ENCODE results near the gene SNX3.

The SNX3 gene

GRCh38 chr6:108195209-108195608 is 65.6 kb downstream of the SNX3 start:
- Histone ChIP-seq H3K79me1 (ENCODE audit: low read length) (no peaks in the 10 kb centered on the region), H4K91ac (ENCODE audit: low read depth, low read length) (no peak overlapping the region), H2AFZ (ENCODE audit: insufficient read depth, low read length, poor library complexity) (no peak overlapping the region), H3K27ac (ENCODE audit: low read depth, low read length) (no peak overlapping the region), H2AK5ac (ENCODE audit: low read length) (no peak overlapping the region), H2BK5ac (ENCODE audit: low read depth, low read length, poor library complexity) (no peak overlapping the region), H3K23ac (ENCODE audit: low read length) (no peak overlapping the region), H2BK120ac (ENCODE audit: insufficient read depth, low read length, poor library complexity) (no peak overlapping the region), H4K12ac (ENCODE audit: low read depth, low read length) (no peak overlapping the region), H3K4ac (ENCODE audit: low read depth, low read length) (no peak overlapping the region), H3K4me2 (ENCODE audit: low read length) (no peak overlapping the region), H3K4me3 (ENCODE audit: low read depth, low read length) (no peak overlapping the region), H3K27me3 (ENCODE audit: insufficient read depth, low read length) (no peaks in the 10 kb centered on the region), H3K9me3 (ENCODE audit: insufficient read depth, low read depth, low read length) (peaks cover 1% of the 10 kb centered on the region), H3K36me3 (ENCODE audit: control insufficient read depth in 1 of 2, insufficient read depth in 2 of 2, low read length in 2 of 2) (no peaks in the 10 kb centered on the region), H3K18ac (ENCODE audit: low read length) (no peak overlapping the region), H3K79me2 (ENCODE audit: control insufficient read depth, insufficient read depth, low read length, poor library complexity) (no peaks in the 10 kb centered on the region), H3K9ac (ENCODE audit: low read length) (no peak overlapping the region), H2BK12ac (ENCODE audit: low read length) (no peak overlapping the region), H3K14ac (ENCODE audit: low read length) (no peak overlapping the region), H3K4me1 (ENCODE audit: control insufficient read depth in 1 of 2, insufficient read depth in 2 of 2, low read length in 2 of 2) (no peaks in the 10 kb centered on the region), H4K8ac (ENCODE audit: low read depth, low read length) (no peak overlapping the region)
- DNase-seq, result no peak
- WGBS (ENCODE audit: extremely low coverage, insufficient coverage, insufficient read length), result no CpG with 5 or more reads among the region's 3 CpGs

GRCh38 chr6:108194503-108194902 is 66.3 kb downstream of the SNX3 start:
- no peak overlapping the region for H2AK5ac ChIP-seq (ENCODE audit: low read length)
- H3K23ac ChIP-seq (ENCODE audit: low read length), result no peak overlapping the region
- H3K36me3 ChIP-seq (ENCODE audit: control insufficient read depth in 1 of 2, insufficient read depth in 2 of 2, low read length in 2 of 2), result no peaks in the 10 kb centered on the region

GRCh38 chr6:108193835-108194234 is 67.0 kb downstream of the SNX3 start:
- no peaks in the 10 kb centered on the region for H3K27me3 ChIP-seq (ENCODE audit: insufficient read depth, low read length)
- WGBS (ENCODE audit: extremely low coverage, insufficient coverage, insufficient read length), result no CpG with 5 or more reads among the region's 1 CpG
- H4K91ac ChIP-seq (ENCODE audit: low read depth, low read length), result no peak overlapping the region

More at GRCh38 chr6:108194503-108194902, 66.3 kb downstream of the SNX3 start:
- Histone ChIP-seq H2BK120ac (ENCODE audit: insufficient read depth, low read length, poor library complexity) (no peak overlapping the region), H3K4ac (ENCODE audit: low read depth, low read length) (no peak overlapping the region), H3K27ac (ENCODE audit: low read depth, low read length) (no peak overlapping the region), H3K4me3 (ENCODE audit: low read depth, low read length) (no peak overlapping the region), H3K27me3 (ENCODE audit: insufficient read depth, low read length) (no peaks in the 10 kb centered on the region), H3K79me2 (ENCODE audit: control insufficient read depth, insufficient read depth, low read length, poor library complexity) (no peaks in the 10 kb centered on the region), H2BK5ac (ENCODE audit: low read depth, low read length, poor library complexity) (no peak overlapping the region), H2BK12ac (ENCODE audit: low read length) (no peak overlapping the region), H3K9ac (ENCODE audit: low read length) (no peak overlapping the region), H2AFZ (ENCODE audit: insufficient read depth, low read length, poor library complexity) (no peak overlapping the region), H3K14ac (ENCODE audit: low read length) (no peak overlapping the region), H3K4me2 (ENCODE audit: low read length) (no peak overlapping the region), H3K18ac (ENCODE audit: low read length) (no peak overlapping the region), H3K4me1 (ENCODE audit: control insufficient read depth in 1 of 2, insufficient read depth in 2 of 2, low read length in 2 of 2) (no peaks in the 10 kb centered on the region), H3K79me1 (ENCODE audit: low read length) (no peaks in the 10 kb centered on the region), H4K91ac (ENCODE audit: low read depth, low read length) (no peak overlapping the region), H3K9me3 (ENCODE audit: insufficient read depth, low read depth, low read length) (peaks cover 1% of the 10 kb centered on the region), H4K8ac (ENCODE audit: low read depth, low read length) (no peak overlapping the region), H4K12ac (ENCODE audit: low read depth, low read length) (no peak overlapping the region)
- no peak for DNase-seq
- no CpG with 5 or more reads among the region's 8 CpGs for WGBS (ENCODE audit: extremely low coverage, insufficient coverage, insufficient read length)

DNA sequence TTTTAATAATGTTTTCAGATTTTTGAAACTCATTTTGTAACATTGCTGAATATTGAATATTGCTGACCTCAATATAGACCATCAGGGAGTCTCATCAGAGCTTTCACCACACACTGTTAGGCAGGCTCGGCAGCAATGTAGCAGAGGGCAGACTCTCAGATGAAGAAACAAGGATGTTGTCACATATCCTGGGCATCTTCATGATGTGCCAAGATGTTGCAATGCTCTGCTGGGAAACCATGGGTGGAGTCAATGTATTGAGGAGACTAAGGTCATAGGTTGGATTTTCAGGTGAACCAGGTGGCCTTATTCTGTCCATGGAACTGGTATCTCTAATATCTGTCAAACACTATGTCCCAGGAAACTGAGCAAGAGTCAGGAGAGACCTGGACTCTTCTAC is 67.7 kb downstream of the SNX3 start:
- no peak overlapping the region for H3K4ac ChIP-seq (ENCODE audit: low read depth, low read length)
- H3K23ac ChIP-seq (ENCODE audit: low read length), result no peak overlapping the region
- no peaks in the 10 kb centered on the region for H3K36me3 ChIP-seq (ENCODE audit: control insufficient read depth in 1 of 2, insufficient read depth in 2 of 2, low read length in 2 of 2)
- no peaks in the 10 kb centered on the region for H3K4me1 ChIP-seq (ENCODE audit: control insufficient read depth in 1 of 2, insufficient read depth in 2 of 2, low read length in 2 of 2)
- no peak overlapping the region for H3K4me2 ChIP-seq (ENCODE audit: low read length)
- no peak for DNase-seq
- no peaks in the 10 kb centered on the region for H3K79me2 ChIP-seq (ENCODE audit: control insufficient read depth, insufficient read depth, low read length, poor library complexity)
- H2AFZ ChIP-seq (ENCODE audit: insufficient read depth, low read length, poor library complexity), result no peak overlapping the region
- no peak overlapping the region for H3K14ac ChIP-seq (ENCODE audit: low read length)
- no peaks in the 10 kb centered on the region for H3K79me1 ChIP-seq (ENCODE audit: low read length)
- H2BK12ac ChIP-seq (ENCODE audit: low read length), result no peak overlapping the region
- H2BK120ac ChIP-seq (ENCODE audit: insufficient read depth, low read length, poor library complexity), result no peak overlapping the region
- no peak overlapping the region for H3K27ac ChIP-seq (ENCODE audit: low read depth, low read length)
- no peaks in the 10 kb centered on the region for H3K9me3 ChIP-seq (ENCODE audit: insufficient read depth, low read depth, low read length)
- H3K4me3 ChIP-seq (ENCODE audit: low read depth, low read length), result no peak overlapping the region
- H3K18ac ChIP-seq (ENCODE audit: low read length), result no peak overlapping the region
- no peak overlapping the region for H4K91ac ChIP-seq (ENCODE audit: low read depth, low read length)
- H2AK5ac ChIP-seq (ENCODE audit: low read length), result no peak overlapping the region
- H4K8ac ChIP-seq (ENCODE audit: low read depth, low read length), result no peak overlapping the region
- WGBS (ENCODE audit: extremely low coverage, insufficient coverage, insufficient read length), result no CpG with 5 or more reads among the region's 1 CpG
- no peak overlapping the region for H4K12ac ChIP-seq (ENCODE audit: low read depth, low read length)
- no peaks in the 10 kb centered on the region for H3K27me3 ChIP-seq (ENCODE audit: insufficient read depth, low read length)
- no peak overlapping the region for H2BK5ac ChIP-seq (ENCODE audit: low read depth, low read length, poor library complexity)
- no peak overlapping the region for H3K9ac ChIP-seq (ENCODE audit: low read length)

More at GRCh38 chr6:108193835-108194234, 67.0 kb downstream of the SNX3 start:
- H3K4me1 ChIP-seq (ENCODE audit: control insufficient read depth in 1 of 2, insufficient read depth in 2 of 2, low read length in 2 of 2), result no peaks in the 10 kb centered on the region
- H3K14ac ChIP-seq (ENCODE audit: low read length), result no peak overlapping the region
- H3K9ac ChIP-seq (ENCODE audit: low read length), result no peak overlapping the region
- no peak overlapping the region for H4K12ac ChIP-seq (ENCODE audit: low read depth, low read length)
- H2BK12ac ChIP-seq (ENCODE audit: low read length), result no peak overlapping the region
- H3K23ac ChIP-seq (ENCODE audit: low read length), result no peak overlapping the region
- no peaks in the 10 kb centered on the region for H3K79me2 ChIP-seq (ENCODE audit: control insufficient read depth, insufficient read depth, low read length, poor library complexity)
- H3K4ac ChIP-seq (ENCODE audit: low read depth, low read length), result no peak overlapping the region
- no peak overlapping the region for H3K27ac ChIP-seq (ENCODE audit: low read depth, low read length)
- no peaks in the 10 kb centered on the region for H3K36me3 ChIP-seq (ENCODE audit: control insufficient read depth in 1 of 2, insufficient read depth in 2 of 2, low read length in 2 of 2)
- H3K4me2 ChIP-seq (ENCODE audit: low read length), result no peak overlapping the region
- H3K9me3 ChIP-seq (ENCODE audit: insufficient read depth, low read depth, low read length), result peaks cover 1% of the 10 kb centered on the region
- no peak overlapping the region for H3K4me3 ChIP-seq (ENCODE audit: low read depth, low read length)
- no peak overlapping the region for H2BK5ac ChIP-seq (ENCODE audit: low read depth, low read length, poor library complexity)
- no peak overlapping the region for H3K18ac ChIP-seq (ENCODE audit: low read length)
- no peak overlapping the region for H2AK5ac ChIP-seq (ENCODE audit: low read length)
- no peaks in the 10 kb centered on the region for H3K79me1 ChIP-seq (ENCODE audit: low read length)
- H2BK120ac ChIP-seq (ENCODE audit: insufficient read depth, low read length, poor library complexity), result no peak overlapping the region
- no peak overlapping the region for H4K8ac ChIP-seq (ENCODE audit: low read depth, low read length)
- H2AFZ ChIP-seq (ENCODE audit: insufficient read depth, low read length, poor library complexity), result no peak overlapping the region
- no peak for DNase-seq
